HG03442 (cell line): ENCODE results near the gene PLS3.
"Not testable (repeated sequence)": the region's sequence is repeated elsewhere in the genome, so short reads cannot be mapped to it uniquely, and the experiment has no call there.

Experiments
- ATAC-seq: cut with Tn5 transposase; IDR thresholded peaks from one replicate; pipeline ENCODE4 v1.9.1; 2021; ENCODE audit warnings: mild to moderate bottlenecking, moderate library complexity; ENCODE audit not compliant: unreplicated experiment

The PLS3 gene, protein sequence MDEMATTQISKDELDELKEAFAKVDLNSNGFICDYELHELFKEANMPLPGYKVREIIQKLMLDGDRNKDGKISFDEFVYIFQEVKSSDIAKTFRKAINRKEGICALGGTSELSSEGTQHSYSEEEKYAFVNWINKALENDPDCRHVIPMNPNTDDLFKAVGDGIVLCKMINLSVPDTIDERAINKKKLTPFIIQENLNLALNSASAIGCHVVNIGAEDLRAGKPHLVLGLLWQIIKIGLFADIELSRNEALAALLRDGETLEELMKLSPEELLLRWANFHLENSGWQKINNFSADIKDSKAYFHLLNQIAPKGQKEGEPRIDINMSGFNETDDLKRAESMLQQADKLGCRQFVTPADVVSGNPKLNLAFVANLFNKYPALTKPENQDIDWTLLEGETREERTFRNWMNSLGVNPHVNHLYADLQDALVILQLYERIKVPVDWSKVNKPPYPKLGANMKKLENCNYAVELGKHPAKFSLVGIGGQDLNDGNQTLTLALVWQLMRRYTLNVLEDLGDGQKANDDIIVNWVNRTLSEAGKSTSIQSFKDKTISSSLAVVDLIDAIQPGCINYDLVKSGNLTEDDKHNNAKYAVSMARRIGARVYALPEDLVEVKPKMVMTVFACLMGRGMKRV

GRCh38 chrX:115560978-115561604 is at the start of gene PLS3:
Gene PLS3 (plus strand): TSS chrX:115561174. CDS start chrX:115610251, 49,077 bp downstream.
- ATAC-seq: peak; percentile 66

GRCh38 chrX:115518113-115518512 is 42.9 kb upstream of the PLS3 start:
- ATAC-seq: no peak

- ATAC-seq: no peak
Observed at GRCh38 chrX:115521741-115522140, 39.2 kb upstream of the PLS3 start.

- ATAC-seq: no peak
Observed at GRCh38 chrX:115522952-115523351, 38.0 kb upstream of the PLS3 start.

- ATAC-seq: no peak
Observed at GRCh38 chrX:115525486-115525885, 35.5 kb upstream of the PLS3 start.

DNA sequence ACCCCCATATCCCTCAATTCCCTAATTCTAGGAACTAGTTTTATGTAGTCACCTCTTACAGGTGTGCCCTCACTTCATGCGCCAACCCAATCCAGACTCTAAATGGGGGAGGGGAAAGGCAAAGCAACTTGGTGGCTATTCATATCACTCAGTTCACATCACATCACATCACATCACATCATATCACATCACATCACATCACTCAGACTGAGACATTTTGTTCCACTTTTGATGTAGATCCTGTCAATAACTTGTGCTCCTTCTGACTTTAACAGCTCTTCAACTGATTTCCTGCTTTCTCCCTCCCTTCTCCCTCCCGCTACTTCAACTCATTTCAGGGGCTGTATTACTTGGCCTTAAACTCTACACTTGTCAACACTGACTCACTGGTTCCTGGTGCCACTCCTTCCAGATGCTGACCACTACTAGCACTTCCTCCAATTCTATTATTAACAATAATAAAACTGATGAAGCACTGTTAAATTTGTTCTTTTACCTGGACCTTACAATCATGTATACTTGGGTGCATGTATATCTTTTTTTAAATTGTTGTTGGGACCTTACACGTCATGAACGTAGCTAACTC is 29.1 kb upstream of the PLS3 start:
- no peak for ATAC-seq

DNA sequence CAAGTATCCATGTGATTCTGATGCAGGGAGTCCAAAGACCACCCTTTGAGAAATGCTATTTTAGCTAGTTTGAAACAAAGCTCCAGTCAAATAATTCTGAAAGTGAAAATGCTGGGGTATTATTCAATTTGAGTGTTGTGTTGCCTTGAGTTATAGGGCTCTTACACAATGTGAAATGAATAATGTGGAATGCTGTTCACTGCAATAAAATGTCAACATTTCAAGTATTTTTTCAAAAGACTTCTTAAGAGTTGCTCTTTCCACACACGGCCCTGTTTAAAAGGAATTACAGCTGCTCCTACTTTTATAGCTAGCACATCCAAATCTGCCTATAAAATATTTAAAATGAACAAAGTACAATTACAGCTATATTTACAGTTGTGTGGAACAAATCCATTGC is 27.5 kb upstream of the PLS3 start:
- no peak for ATAC-seq

DNA sequence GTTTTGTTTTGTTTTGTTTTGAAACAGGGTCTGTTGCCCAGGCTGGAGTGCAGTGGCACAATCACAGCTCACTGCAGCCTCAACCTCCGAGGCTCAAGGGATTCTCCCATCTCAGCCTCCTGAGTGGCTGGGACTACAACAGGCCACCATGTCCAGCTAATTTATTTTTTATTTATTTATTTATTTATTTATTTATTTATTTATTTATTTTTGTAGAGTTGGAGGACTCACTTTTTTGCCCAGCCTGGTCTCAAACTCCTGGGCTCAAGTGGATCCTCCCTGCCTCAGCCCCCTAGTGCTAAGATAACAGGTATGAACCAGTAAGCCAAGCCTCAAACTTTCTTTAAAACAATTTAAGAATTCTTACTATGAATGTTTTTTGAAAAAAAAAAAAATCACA is 26.6 kb upstream of the PLS3 start:
- no peak for ATAC-seq

DNA sequence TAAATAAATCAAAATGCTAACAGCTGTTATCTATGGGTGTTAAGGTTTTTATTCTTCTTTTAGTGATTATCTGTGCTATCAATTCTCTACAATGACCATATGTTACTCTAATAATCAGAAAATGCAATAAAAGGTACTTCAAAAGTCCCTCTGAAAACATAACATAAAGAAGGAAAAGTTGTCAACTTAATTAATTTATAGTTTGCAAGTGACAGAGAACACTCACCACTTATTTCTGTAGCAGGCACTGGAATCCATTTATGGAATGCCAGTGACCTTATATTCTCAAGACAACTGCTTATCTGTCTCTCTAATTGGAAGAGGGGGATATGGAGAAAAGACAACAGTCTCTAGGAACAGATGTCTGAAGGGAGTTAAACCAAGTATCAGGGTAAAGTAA is 25.6 kb upstream of the PLS3 start:
- ATAC-seq: no peak

- no peak for ATAC-seq
Observed at GRCh38 chrX:115535844-115536243, 25.1 kb upstream of the PLS3 start.

GRCh38 chrX:115539841-115540240 is 21.1 kb upstream of the PLS3 start:
- ATAC-seq: no peak

DNA sequence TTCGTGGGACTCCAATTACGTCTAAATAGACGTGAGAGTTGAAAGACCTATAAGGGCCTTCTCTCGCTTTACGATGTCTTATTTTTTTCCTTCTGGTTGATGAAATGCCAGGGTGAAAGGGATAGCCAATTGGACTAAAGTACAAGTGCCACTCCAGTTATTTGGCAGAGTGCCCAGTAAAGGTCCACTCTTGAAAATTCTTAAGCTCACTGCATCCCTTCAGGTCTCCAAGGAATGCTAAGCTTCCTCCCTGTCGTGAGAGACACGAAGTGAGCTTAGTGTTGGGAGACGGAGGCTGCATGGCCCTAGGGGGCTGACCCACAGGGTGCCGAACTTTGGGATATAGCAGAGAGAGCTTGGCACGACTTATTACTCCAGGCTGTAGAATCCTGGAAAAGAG is 19.9 kb upstream of the PLS3 start:
- not testable (repeated sequence) for ATAC-seq

GRCh38 chrX:115547448-115547847 is 13.5 kb upstream of the PLS3 start:
- ATAC-seq: no peak

GRCh38 chrX:115549008-115549407 is 12.0 kb upstream of the PLS3 start:
- no peak for ATAC-seq

DNA sequence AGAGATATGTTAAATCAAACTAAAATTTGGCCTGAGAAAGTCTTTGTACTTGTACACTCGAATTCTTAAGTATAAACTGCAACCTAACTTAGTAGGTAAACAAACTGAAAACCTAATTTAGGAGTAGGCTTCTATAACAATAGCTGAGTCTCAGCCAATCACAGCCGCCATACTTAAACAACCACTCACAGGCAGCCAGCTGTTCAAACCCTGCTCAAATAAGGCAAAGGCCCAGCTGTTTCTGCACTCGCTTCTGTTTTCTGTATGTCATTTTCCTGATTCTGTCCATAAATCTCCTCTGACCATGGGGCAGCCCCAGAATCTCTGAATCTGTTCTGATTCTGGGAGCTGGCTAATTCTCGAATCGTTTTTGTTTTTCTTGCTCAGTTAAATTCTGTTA is 7.8 kb upstream of the PLS3 start:
- no peak for ATAC-seq

- ATAC-seq: no peak
Observed at GRCh38 chrX:115559672-115560071, 1.3 kb upstream of the PLS3 start.

DNA sequence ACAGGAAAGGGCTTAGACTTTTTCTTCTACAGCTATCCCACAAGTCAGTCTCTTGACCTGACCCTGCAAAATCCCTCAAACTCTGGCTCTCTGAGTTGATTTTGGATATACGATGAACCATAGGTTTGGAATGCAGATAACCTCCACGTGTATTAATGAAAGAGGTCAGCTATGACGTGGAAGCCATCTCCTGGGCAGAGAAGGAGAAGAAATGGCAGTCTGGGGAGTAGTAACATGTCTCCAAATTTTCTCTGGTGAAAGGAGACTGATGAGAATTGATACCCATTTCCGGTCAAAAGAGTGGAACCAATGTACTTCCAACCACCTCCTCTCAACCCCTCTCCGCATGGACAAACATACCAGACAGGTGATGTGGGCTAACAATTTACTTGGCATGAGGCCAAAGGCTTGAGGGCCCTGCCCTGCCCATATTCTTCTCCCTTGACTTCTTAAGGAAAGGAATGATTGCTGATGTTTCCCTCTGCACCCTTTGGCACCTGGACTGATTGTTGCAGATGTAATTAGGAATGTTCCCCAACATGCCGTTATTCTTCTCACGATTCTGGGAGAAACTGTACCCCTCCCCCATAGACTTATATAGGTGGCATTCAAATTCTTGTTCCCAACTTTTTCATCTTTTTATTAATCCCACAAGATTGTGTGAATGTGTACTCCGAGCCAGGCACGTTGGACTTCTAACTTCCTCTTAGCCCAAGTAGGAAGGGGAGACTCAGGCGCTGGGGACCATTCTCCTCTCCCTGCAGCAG is 580 bp upstream of the PLS3 start:
- ATAC-seq: no peak

DNA sequence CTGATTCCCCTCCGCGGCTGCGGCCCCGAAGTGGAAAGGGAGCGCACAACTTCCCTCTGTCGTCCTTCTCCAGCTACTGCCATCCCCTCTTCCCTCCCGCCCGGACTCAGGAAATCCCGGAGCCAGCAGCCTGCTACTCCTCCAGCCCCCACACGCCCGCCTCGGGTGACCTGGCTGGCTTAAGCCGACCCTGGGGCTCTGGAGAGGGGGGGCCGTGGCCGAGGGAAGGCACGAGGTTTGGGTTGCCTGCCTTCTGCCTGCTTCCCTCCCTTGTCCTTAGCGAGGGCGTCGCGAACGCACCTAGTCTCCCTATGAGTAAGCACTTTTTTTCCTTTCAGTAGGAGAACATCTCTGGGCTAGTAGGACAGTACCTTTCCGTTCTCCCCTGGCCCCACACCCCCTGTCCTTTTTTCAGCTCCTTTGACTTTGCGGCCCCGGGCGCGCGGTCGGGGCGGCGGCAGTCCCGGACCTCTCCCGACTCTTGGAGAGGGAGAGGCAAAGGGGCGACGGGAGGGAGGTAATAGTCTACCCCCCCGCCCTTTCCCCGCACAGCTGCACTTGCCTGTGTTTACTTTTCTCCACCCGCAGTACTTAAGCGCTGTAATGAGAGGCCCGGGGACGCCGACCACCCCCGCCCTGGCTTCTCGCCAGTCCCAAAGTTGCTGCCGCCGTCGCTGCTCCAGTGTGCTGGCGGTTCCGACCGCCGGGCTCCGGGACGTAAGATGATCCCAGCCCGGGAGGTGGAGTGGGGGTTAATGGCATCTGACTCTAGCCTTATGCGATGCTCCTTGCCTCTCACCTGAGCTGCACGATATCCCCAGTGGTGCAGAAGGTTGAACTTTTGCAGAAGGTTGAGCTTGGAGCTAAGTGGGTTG is 868 bp downstream of the PLS3 start:
- peak; percentile 34 for ATAC-seq

GRCh38 chrX:115562480-115562847 is 1.5 kb downstream of the PLS3 start:
- no peak for ATAC-seq

DNA sequence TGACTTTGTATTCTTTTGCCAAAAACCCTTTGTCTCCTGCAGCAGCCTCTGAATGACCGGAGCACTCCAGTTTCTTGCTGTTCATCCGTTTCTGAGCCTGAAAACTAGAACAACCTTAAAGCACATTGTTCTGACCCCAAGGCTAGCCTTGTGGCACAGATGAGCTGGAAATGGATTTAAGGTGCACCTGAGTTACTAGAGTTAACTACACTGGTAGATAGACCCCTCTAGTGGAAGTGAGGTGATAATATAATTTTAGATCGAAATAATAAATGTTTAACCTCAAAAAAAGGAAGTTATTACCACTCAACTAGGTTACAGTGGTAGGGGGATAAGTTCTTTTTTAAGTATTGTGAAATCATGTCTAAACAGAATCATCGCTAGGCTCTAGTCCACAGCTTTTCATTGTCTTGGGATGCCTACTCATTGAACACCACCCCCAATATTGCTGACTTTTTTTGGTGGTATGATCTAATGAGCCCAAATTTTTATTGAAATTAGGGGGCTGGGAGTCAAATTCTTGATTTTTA is 2.7 kb downstream of the PLS3 start:
- ATAC-seq: no peak
